B cell (primary cell): ENCODE results near the gene LRRC45. TPM values are rescaled to one million over a fixed set of nuclear protein-coding genes. Genes with fewer than 3 reads are reported as not detected.

Source experiments
- ATAC-seq: fragments of 200-7000 bp; cut with Tn5 transposase; one replicate; pipeline ENCODE4 v1.10.0; 2021; ENCODE audit warnings: low read depth, mild to moderate bottlenecking, moderate number of reproducible peaks, moderate library complexity
- CTCF ChIA-PET: fragments of 350-600 bp; sonication (Branson Sonifier 250); formaldehyde crosslinking; loops from one replicate; lab custom pipeline; 2021; ENCODE audit warnings: antibody characterized with exemption, inconsistent platforms; lab: Charles Lee
- POLR2A ChIA-PET: fragments of 350-600 bp; sonication (Branson Sonifier 250); formaldehyde crosslinking; loops from one replicate; lab custom pipeline; 2021; ENCODE audit warnings: antibody characterized with exemption; lab: Charles Lee
- DNase-seq: peaks from one replicate; pipeline ENCODE4 v3.0.0; 2013
- H2AFZ ChIP-seq: 2 replicates; pipeline ENCODE4 v1.6.1; 2012; ENCODE audit warnings: mild to moderate bottlenecking, low read depth, low read length; ENCODE audit not compliant: insufficient read depth, poor library complexity, severe bottlenecking
- H3K27ac ChIP-seq, 2 donors: 1 replicate in 1 of 2; 2 replicates in 1 of 2; pipeline ENCODE4 v1.5.1; 2012 to 2013; ENCODE audit warnings: low read length in 2 of 2, mild to moderate bottlenecking in 2 of 2, moderate library complexity in 1 of 2
- H3K27me3 ChIP-seq, 4 experiments: fragments of 200-600 bp in 1 of 4; sonication (generic) in 1 of 4; replicated peaks in 1 of 4; 1 replicate in 2 of 4; 2 replicates in 2 of 4; pipeline versions ENCODE4 v1.6.1 to v1.7.0; 2013 to 2016; ENCODE audit warnings: low read length in 3 of 4, mild to moderate bottlenecking in 2 of 4, mixed read lengths in 1 of 4, moderate library complexity in 1 of 4; ENCODE audit not compliant: insufficient read depth in 4 of 4, control insufficient read depth in 3 of 4; ENCODE audit errors: control extremely low read depth in 1 of 4
- H3K36me3 ChIP-seq, 2 experiments: replicated peaks in 1 of 2; 1 replicate in 1 of 2; 2 replicates in 1 of 2; pipeline versions ENCODE4 v1.6.1 to v1.7.1; 2013; ENCODE audit warnings: low read length in 1 of 2; ENCODE audit not compliant: insufficient read depth in 2 of 2, control insufficient read depth in 1 of 2; ENCODE audit errors: control extremely low read depth in 1 of 2, extremely low read depth in 1 of 2
- H3K4me1 ChIP-seq, 2 donors: fragments of 200-600 bp in 1 of 2; sonication (generic) in 1 of 2; 1 replicate in 1 of 2; 2 replicates in 1 of 2; pipeline versions ENCODE4 v1.5.1 to v1.6.1; 2013 to 2017; ENCODE audit warnings: low read length in 2 of 2; ENCODE audit not compliant: control insufficient read depth in 2 of 2, insufficient read depth in 2 of 2
- H3K4me2 ChIP-seq: replicated peaks from 2 replicates; pipeline ENCODE3; 2012; ENCODE audit warnings: mild to moderate bottlenecking, low read depth, low read length; ENCODE audit not compliant: poor library complexity, severe bottlenecking
- H3K4me3 ChIP-seq, 5 experiments: fragments of 200-600 bp in 1 of 5; sonication (generic) in 1 of 5; 1 replicate in 3 of 5; 2 replicates in 2 of 5; pipeline versions ENCODE4 v1.5.1 to v1.7.0; 2011 to 2016; ENCODE audit warnings: low read length in 4 of 5, mild to moderate bottlenecking in 4 of 5, low read depth in 2 of 5, control low read depth in 1 of 5, moderate library complexity in 1 of 5; ENCODE audit not compliant: insufficient read depth in 1 of 5; ENCODE audit errors: control extremely low read depth in 1 of 5, extremely low read depth in 1 of 5
- H3K79me2 ChIP-seq: fragments of 200-600 bp; sonication (generic); one replicate; pipeline ENCODE4 v1.6.0; 2016; ENCODE audit warnings: low read length; ENCODE audit not compliant: control insufficient read depth, insufficient read depth
- H3K9ac ChIP-seq: fragments of 200-600 bp; sonication (generic); 2 replicates; pipeline ENCODE4 v1.6.1; 2017; ENCODE audit warnings: mild to moderate bottlenecking, low read length, moderate library complexity
- H3K9me3 ChIP-seq, 3 donors: one replicate each; pipeline versions ENCODE4 v1.6.1 to v1.7.1; 2013; ENCODE audit warnings: low read length in 2 of 3; ENCODE audit not compliant: control insufficient read depth in 2 of 3, insufficient read depth in 1 of 3; ENCODE audit errors: control extremely low read depth in 1 of 3
- H4K20me1 ChIP-seq: 2 replicates; pipeline ENCODE4 v1.6.0; 2012; ENCODE audit warnings: mild to moderate bottlenecking, low read length; ENCODE audit not compliant: insufficient read depth, control insufficient read depth, poor library complexity, severe bottlenecking
- H3K27ac Mint-ChIP-seq: one replicate; pipeline ENCODE4 v1.8.0; 2021; ENCODE audit warnings: mixed read lengths
- H3K27me3 Mint-ChIP-seq: one replicate; pipeline ENCODE4 v1.8.0; 2021; ENCODE audit warnings: mixed read lengths
- H3K4me1 Mint-ChIP-seq: one replicate; pipeline ENCODE4 v1.8.0; 2021; ENCODE audit warnings: mixed read lengths
- H3K4me3 Mint-ChIP-seq: one replicate; pipeline ENCODE4 v1.8.0; 2021; ENCODE audit warnings: mixed read lengths
- H3K9me3 Mint-ChIP-seq: one replicate; pipeline ENCODE4 v1.8.0; 2022; ENCODE audit warnings: mixed read lengths; ENCODE audit not compliant: insufficient read depth
- CTCF ChIP-seq: fragments of 200-600 bp; IDR thresholded peaks from one replicate; pipeline ENCODE4 v1.8.0; 2022; ENCODE audit warnings: antibody characterized with exemption, mild to moderate bottlenecking
- EZH2 ChIP-seq: IDR thresholded peaks from 2 replicates; pipeline ENCODE4 v1.6.1; 2012; ENCODE audit warnings: borderline replicate concordance, low read depth, mild to moderate bottlenecking, moderate library complexity, low read length; ENCODE audit not compliant: insufficient read depth, poor library complexity, severe bottlenecking
- WGBS: methylation state at CpG from one replicate; pipeline ENCODE4 v1.1.5; 2013; ENCODE audit warnings: missing lambda C conversion rate; ENCODE audit not compliant: insufficient coverage; 5-methylcytosine and 5-hydroxymethylcytosine counted together
- intact Hi-C: fragments of 100-400 bp; cut with micrococcal nuclease; formaldehyde crosslinking; loops from one replicate; pipeline ENCODE4 v1.10.0; 2022
- polyA plus RNA-seq: library from polyadenylated mRNA; depleted of rRNA; stranded (reverse); fragments of >200 nt; gene quantifications from 2 replicates; pipeline ENCODE4 v1.2.3, GENCODE V29; 2012
- total RNA-seq, 2 donors: library from RNA; stranded (reverse); fragments of 120-200 nt in 1 of 2; gene quantifications; 1 replicate in 1 of 2; 2 replicates in 1 of 2; pipeline versions ENCODE4 v1.2.3 to v1.2.4, GENCODE V29; 2013 to 2022

The LRRC45 gene
- total and polyA plus RNA-seq, 2 donors (not counting 1 experiment from before 2014, with no cell fraction given), result 19.4 to 19.6 TPM

GRCh38 chr17:82010575-82011525 is 12.3 kb upstream of the LRRC45 start:
- Histone ChIP-seq H3K36me3 (peaks cover 0 to 5% of the 10 kb centered on the region in 2 experiments), H3K27ac (no peak overlapping the region), H4K20me1 (no peaks in the 10 kb centered on the region), H3K4me2 (no peak overlapping the region), H3K4me3 (no peak overlapping the region), H3K4me1 (no peaks in the 10 kb centered on the region), H3K79me2 (no peaks in the 10 kb centered on the region), H2AFZ (no peak overlapping the region), H3K9ac (no peak overlapping the region), H3K27me3 (no peaks in the 10 kb centered on the region), H3K9me3 (no peaks in the 10 kb centered on the region)
- Mint-ChIP-seq H3K27me3 (no peaks in the 10 kb centered on the region), H3K4me3 (no peak overlapping the region), H3K27ac (no peak overlapping the region), H3K4me1 (no peaks in the 10 kb centered on the region), H3K9me3 (no peaks in the 10 kb centered on the region)
- ATAC-seq (no peak), DNase-seq (no peak)
- POLR2A ChIA-PET, result no interaction called here
- no peak for TF ChIP-seq CTCF
- no peak for TF ChIP-seq EZH2
- 92% methylated on average over 33 of the region's 39 CpGs for WGBS
- CTCF ChIA-PET, result no interaction called here
- intact Hi-C loops, result no loop called here

DNA sequence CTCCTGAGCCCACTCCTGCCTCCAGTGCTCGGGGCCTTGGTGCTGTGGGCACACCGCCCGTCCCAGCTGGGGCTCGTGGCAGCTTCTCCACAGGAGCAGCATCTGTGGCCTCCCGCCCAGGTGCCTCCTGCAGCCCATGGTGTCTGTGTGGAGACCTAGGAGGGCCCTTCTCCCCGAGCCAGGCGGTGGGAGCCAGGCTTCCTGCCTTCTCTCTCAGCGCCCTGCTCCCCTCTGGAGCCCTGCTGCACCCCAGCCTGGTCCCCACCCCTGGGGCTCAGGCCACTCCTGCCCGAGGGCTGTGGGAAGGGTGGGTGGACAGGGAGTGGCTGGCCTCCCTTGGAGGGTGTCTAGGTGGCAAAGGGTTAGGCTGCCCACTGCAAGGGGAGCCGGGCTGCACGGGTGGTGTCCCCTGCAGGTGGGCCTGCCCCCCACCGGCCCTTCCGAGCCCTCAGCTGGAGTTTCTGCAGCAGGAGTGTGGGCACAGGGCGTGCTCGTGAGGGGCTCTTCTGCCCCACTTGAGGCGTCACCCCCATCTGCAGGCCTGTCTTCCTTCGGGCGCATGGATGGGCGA is 11.4 kb upstream of the LRRC45 start:
- ATAC-seq (no peak), DNase-seq (no peak)
- no peak overlapping the region for H3K9ac ChIP-seq
- H4K20me1 ChIP-seq, result no peaks in the 10 kb centered on the region
- Mint-ChIP-seq H3K4me3 (no peak overlapping the region), H3K4me1 (no peaks in the 10 kb centered on the region), H3K27me3 (no peaks in the 10 kb centered on the region), H3K9me3 (no peaks in the 10 kb centered on the region), H3K27ac (no peak overlapping the region)
- no peak for TF ChIP-seq CTCF
- no peak for TF ChIP-seq EZH2
- H3K36me3 ChIP-seq, result peaks cover 0 to 5% of the 10 kb centered on the region in 2 experiments
- intact Hi-C loops, result no loop called here
- CTCF ChIA-PET, result no interaction called here
- H3K27ac ChIP-seq, result no peak overlapping the region
- no peaks in the 10 kb centered on the region for H3K79me2 ChIP-seq
- POLR2A ChIA-PET, result no interaction called here
- H3K27me3 ChIP-seq, result no peaks in the 10 kb centered on the region
- no peaks in the 10 kb centered on the region for H3K9me3 ChIP-seq
- H3K4me2 ChIP-seq, result no peak overlapping the region
- no peak overlapping the region for H2AFZ ChIP-seq
- WGBS, result 91% methylated on average over 17 of the region's 19 CpGs
- H3K4me3 ChIP-seq, result no peak overlapping the region
- H3K4me1 ChIP-seq, result no peaks in the 10 kb centered on the region
